Activated CD8-positive, alpha-beta T cell treated with anti-CD3 and anti-CD28 coated beads for 36 hours (primary cell): ENCODE data around the gene DPYD. TPM values are rescaled to one million over a fixed set of nuclear protein-coding genes. Genes with fewer than 3 reads are reported as not detected.

Source experiments
- ATAC-seq: fragments of 200-7000 bp; cut with Tn5 transposase; one replicate; pipeline ENCODE4 v1.10.0; 2021; ENCODE audit warnings: mild to moderate bottlenecking, moderate library complexity
- CTCF ChIA-PET: fragments of 350-600 bp; sonication (Branson Sonifier 250); formaldehyde crosslinking; loops from one replicate; lab custom pipeline; 2021; ENCODE audit warnings: antibody characterized with exemption; lab: Charles Lee
- POLR2A ChIA-PET: fragments of 350-600 bp; sonication (Branson Sonifier 250); formaldehyde crosslinking; loops from one replicate; lab custom pipeline; 2021; ENCODE audit warnings: antibody characterized with exemption; lab: Charles Lee
- DNase-seq: peaks from one replicate; pipeline ENCODE4 v3.0.0-alpha.2; 2020
- H3K27ac Mint-ChIP-seq: one replicate; pipeline ENCODE4 v1.8.0; 2021; ENCODE audit warnings: mild to moderate bottlenecking, mixed read lengths
- H3K27me3 Mint-ChIP-seq: one replicate; pipeline ENCODE4 v1.8.0; 2021; ENCODE audit warnings: mixed read lengths
- H3K36me3 Mint-ChIP-seq: one replicate; pipeline ENCODE4 v1.8.0; 2021; ENCODE audit warnings: low read depth, mixed read lengths
- H3K4me1 Mint-ChIP-seq: one replicate; pipeline ENCODE4 v1.8.0; 2021; ENCODE audit warnings: low read depth, mixed read lengths
- H3K4me3 Mint-ChIP-seq: one replicate; pipeline ENCODE4 v1.8.0; 2021; ENCODE audit warnings: mild to moderate bottlenecking, moderate library complexity, mixed read lengths
- H3K9me3 Mint-ChIP-seq: one replicate; pipeline ENCODE4 v1.8.0; 2021; ENCODE audit warnings: mixed read lengths
- intact Hi-C: fragments of 100-400 bp; cut with micrococcal nuclease; formaldehyde crosslinking; loops from one replicate; pipeline ENCODE4 v1.10.0; 2022
- total RNA-seq, 2 experiments: library from RNA; stranded (reverse); gene quantifications; one replicate each; pipeline ENCODE4 v1.2.3, GENCODE V29; 2021
- TF ChIP-seq, protein P1 (sequence below): fragments of 200-600 bp; IDR thresholded peaks from one replicate; pipeline ENCODE4 v1.8.0; 2022; ENCODE audit warnings: antibody characterized with exemption, mild to moderate bottlenecking

DPYD gene
- total RNA-seq, 2 experiments from 2014 or later = 10.7 to 10.8 TPM

DNA sequence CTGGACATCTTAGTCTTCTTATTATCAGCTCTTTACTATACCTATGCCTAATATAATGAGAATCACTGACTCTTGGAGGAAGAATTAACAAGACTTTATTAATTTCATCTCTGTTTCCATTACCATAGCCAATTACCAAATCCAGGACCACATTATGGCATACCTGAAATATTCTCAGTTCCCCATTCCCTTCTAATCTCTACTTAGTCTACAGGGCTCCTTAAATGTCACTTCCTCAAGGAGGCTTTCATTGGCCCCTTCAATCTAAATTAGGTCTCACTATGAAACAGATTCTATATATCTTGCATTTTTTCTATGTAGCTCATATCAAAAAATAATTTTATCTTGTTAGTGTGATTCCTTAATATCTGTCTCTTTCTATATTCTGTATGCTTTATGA, 828.0 kb downstream of the DPYD start:
- DNase-seq (no peak), ATAC-seq (no peak)
- Mint-ChIP-seq H3K27me3 (no peaks in the 10 kb centered on the region), H3K27ac (no peak overlapping the region), H3K4me1 (no peaks in the 10 kb centered on the region), H3K36me3 (peaks cover 8% of the 10 kb centered on the region), H3K4me3 (no peak overlapping the region), H3K9me3 (no peaks in the 10 kb centered on the region)
- TF ChIP-seq, protein P1, sequence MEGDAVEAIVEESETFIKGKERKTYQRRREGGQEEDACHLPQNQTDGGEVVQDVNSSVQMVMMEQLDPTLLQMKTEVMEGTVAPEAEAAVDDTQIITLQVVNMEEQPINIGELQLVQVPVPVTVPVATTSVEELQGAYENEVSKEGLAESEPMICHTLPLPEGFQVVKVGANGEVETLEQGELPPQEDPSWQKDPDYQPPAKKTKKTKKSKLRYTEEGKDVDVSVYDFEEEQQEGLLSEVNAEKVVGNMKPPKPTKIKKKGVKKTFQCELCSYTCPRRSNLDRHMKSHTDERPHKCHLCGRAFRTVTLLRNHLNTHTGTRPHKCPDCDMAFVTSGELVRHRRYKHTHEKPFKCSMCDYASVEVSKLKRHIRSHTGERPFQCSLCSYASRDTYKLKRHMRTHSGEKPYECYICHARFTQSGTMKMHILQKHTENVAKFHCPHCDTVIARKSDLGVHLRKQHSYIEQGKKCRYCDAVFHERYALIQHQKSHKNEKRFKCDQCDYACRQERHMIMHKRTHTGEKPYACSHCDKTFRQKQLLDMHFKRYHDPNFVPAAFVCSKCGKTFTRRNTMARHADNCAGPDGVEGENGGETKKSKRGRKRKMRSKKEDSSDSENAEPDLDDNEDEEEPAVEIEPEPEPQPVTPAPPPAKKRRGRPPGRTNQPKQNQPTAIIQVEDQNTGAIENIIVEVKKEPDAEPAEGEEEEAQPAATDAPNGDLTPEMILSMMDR = no peak
- CTCF ChIA-PET = no interaction called here
- POLR2A ChIA-PET = no interaction called here
- intact Hi-C loops = no loop called here

DNA sequence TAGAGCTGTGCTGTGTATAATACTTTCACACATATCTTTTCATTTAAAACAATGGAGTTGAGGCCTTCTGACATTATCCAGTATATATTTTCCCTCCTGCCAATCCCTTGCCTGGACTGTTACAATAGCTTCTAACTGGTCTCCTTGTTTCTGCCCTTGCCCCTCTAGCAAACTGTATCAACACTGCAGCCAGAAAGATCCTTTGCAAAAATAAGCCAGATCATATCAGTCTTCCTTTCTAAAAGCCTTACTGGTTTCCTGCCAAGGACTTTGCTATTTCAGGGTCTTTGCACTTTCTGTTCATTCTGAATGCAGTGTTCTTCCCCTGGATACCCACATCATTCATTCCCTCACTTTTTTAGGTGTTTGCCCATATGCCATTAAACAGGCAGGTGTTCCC, 829.2 kb downstream of the DPYD start:
- H3K4me1 Mint-ChIP-seq = no peaks in the 10 kb centered on the region
- peaks cover under 1% of the 10 kb centered on the region for H3K36me3 Mint-ChIP-seq
- DNase-seq = no peak
- no peak overlapping the region for H3K4me3 Mint-ChIP-seq
- intact Hi-C loops = no loop called here
- no peaks in the 10 kb centered on the region for H3K9me3 Mint-ChIP-seq
- TF ChIP-seq, protein P1 = no peak
- no peak for ATAC-seq
- ChIA-PET CTCF (no interaction called here), POLR2A (no interaction called here)
- H3K27me3 Mint-ChIP-seq = no peaks in the 10 kb centered on the region
- H3K27ac Mint-ChIP-seq = no peak overlapping the region

DNA sequence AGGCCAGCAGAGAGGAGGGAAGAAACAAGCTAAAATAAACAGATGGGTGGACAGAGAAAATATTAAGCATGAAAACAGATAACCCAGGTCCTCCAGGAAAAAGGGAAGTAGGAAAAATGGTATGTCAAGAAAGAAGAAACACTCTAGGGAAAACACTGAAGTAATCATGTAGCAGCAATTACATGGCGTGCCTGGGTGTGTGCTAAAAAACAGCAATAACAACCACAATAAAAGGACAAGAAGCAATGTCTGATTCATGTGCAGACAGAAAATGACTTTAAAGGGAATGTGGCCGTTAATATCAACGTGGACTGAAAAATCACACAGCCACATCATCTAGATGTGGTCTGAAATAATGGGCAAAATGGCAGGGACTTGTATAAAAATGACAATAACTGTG, 829.6 kb downstream of the DPYD start:
- ChIA-PET POLR2A (no interaction called here), CTCF (no interaction called here)
- ATAC-seq (no peak), DNase-seq (no peak)
- Mint-ChIP-seq H3K4me1 (no peaks in the 10 kb centered on the region), H3K9me3 (no peaks in the 10 kb centered on the region), H3K27me3 (no peaks in the 10 kb centered on the region), H3K4me3 (no peak overlapping the region), H3K27ac (no peak overlapping the region), H3K36me3 (no peaks in the 10 kb centered on the region)
- TF ChIP-seq, protein P1 = no peak
- intact Hi-C loops = no loop called here

DNA sequence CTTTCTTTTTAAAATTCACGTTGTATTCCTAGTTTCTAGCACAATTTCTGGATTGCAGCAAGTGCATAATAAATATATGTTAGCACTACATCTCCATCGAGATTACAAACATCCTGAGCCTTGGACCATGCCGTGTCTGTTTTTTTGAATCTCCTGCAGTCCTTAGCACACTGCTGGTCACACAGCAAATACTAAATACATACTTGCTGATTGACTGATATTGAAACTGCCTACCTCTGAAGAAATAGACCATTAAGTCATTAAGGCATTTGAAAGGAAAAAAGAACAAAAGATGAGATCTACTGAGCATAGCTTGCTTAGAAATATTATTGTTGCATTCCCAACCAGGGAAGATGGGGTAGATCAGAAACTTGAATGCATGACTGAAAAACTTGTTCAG, 830.1 kb downstream of the DPYD start:
- H3K4me3 Mint-ChIP-seq = no peak overlapping the region
- intact Hi-C loops = no loop called here
- DNase-seq = no peak
- no peaks in the 10 kb centered on the region for H3K9me3 Mint-ChIP-seq
- no peak for ATAC-seq
- no peaks in the 10 kb centered on the region for H3K4me1 Mint-ChIP-seq
- H3K27me3 Mint-ChIP-seq = no peaks in the 10 kb centered on the region
- TF ChIP-seq, protein P1 = no peak
- ChIA-PET CTCF (no interaction called here), POLR2A (no interaction called here)
- no peaks in the 10 kb centered on the region for H3K36me3 Mint-ChIP-seq
- H3K27ac Mint-ChIP-seq = no peak overlapping the region

DNA sequence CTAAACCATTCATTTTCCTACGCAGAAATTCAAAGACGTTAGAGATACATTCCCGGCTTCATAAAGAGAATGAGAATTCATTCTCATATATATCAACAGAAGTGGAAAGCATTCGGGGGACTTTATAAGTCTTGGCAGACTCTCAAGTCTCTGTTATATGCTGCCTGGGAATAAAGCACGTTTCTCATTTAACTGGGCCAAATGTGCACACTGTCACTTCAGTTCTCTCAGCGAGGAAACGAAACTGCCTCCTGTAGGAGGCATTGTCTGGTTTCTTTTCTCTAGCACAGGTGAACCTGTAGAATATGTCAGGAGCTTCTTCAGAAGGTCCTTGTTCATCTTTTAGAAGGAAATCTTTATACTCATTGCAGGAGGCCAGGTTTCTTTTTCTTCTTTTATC, 831.7 kb downstream of the DPYD start:
- H3K27me3 Mint-ChIP-seq = no peaks in the 10 kb centered on the region
- ChIA-PET CTCF (no interaction called here), POLR2A (no interaction called here)

More for the DNA sequence above, 831.7 kb downstream of the DPYD start:
- no peak for ATAC-seq
- DNase-seq = no peak
- Mint-ChIP-seq H3K4me3 (no peak overlapping the region), H3K36me3 (no peaks in the 10 kb centered on the region), H3K4me1 (no peaks in the 10 kb centered on the region), H3K27ac (no peak overlapping the region), H3K9me3 (no peaks in the 10 kb centered on the region)
- intact Hi-C loops = no loop called here
- TF ChIP-seq, protein P1 = no peak
